ENCODE data around the gene SLC4A7.
"Not testable (repeated sequence)": the region's sequence is repeated elsewhere in the genome, so short reads cannot be mapped to it uniquely, and the experiment has no call there.

Gene SLC4A7

GRCh38 chr3:27392950-27393679, 91.1 kb downstream of the SLC4A7 start:
- TF ChIP-seq, protein P1, sequence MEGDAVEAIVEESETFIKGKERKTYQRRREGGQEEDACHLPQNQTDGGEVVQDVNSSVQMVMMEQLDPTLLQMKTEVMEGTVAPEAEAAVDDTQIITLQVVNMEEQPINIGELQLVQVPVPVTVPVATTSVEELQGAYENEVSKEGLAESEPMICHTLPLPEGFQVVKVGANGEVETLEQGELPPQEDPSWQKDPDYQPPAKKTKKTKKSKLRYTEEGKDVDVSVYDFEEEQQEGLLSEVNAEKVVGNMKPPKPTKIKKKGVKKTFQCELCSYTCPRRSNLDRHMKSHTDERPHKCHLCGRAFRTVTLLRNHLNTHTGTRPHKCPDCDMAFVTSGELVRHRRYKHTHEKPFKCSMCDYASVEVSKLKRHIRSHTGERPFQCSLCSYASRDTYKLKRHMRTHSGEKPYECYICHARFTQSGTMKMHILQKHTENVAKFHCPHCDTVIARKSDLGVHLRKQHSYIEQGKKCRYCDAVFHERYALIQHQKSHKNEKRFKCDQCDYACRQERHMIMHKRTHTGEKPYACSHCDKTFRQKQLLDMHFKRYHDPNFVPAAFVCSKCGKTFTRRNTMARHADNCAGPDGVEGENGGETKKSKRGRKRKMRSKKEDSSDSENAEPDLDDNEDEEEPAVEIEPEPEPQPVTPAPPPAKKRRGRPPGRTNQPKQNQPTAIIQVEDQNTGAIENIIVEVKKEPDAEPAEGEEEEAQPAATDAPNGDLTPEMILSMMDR (IDR thresholded peaks at IDR 0.05; ENCODE audit: low read depth, low read length) = no peak
- no peak overlapping the region for H3K4me3 ChIP-seq (ENCODE audit: low read depth, low read length)

DNA sequence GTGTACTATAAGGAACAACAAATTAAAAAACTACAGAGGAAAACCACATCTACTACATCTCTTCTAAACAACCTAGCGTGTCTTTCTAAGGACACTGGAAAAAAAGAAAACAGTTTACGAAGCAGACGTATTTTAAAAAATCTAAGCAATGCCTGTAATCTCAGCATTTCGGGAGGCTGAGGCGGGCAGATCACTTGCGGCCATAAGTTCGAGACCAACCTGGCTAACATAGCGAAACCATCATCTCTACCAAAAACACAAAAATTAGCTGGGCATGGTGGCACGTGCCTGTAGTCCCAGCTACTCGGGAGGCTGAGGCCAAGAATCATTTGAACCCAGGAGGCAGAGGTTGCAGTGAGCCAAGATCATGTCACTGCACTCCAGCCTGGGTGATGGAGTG, 91.8 kb downstream of the SLC4A7 start:
- not testable (repeated sequence) for H3K4me3 ChIP-seq (ENCODE audit: low read depth, low read length)

GRCh38 chr3:27391796-27392195, 92.4 kb downstream of the SLC4A7 start:
- H3K4me3 ChIP-seq (ENCODE audit: low read depth, low read length) = no peak overlapping the region
- TF ChIP-seq, protein P1 (IDR thresholded peaks at IDR 0.05; ENCODE audit: low read depth, low read length) = no peak

- no peak overlapping the region for H3K4me3 ChIP-seq (ENCODE audit: low read depth, low read length)
- TF ChIP-seq, protein P1 (IDR thresholded peaks at IDR 0.05; ENCODE audit: low read depth, low read length) = no peak
Observed at GRCh38 chr3:27387625-27388024, 96.6 kb downstream of the SLC4A7 start.

GRCh38 chr3:27385504-27385903, 98.7 kb downstream of the SLC4A7 start:
- TF ChIP-seq, protein P1 (IDR thresholded peaks at IDR 0.05; ENCODE audit: low read depth, low read length) = no peak

GRCh38 chr3:27384191-27384590, 100.0 kb downstream of the SLC4A7 start:
- TF ChIP-seq, protein P1 (IDR thresholded peaks at IDR 0.05; ENCODE audit: low read depth, low read length) = no peak
- no peak overlapping the region for H3K4me3 ChIP-seq (ENCODE audit: low read depth, low read length)

More at GRCh38 chr3:27385504-27385903, 98.7 kb downstream of the SLC4A7 start:
- H3K4me3 ChIP-seq (ENCODE audit: low read depth, low read length) = no peak overlapping the region

GRCh38 chr3:27380433-27381357, 103.5 kb downstream of the SLC4A7 start:
- TF ChIP-seq, protein P1 (IDR thresholded peaks at IDR 0.05; ENCODE audit: low read depth, low read length) = no peak
- no peak overlapping the region for H3K4me3 ChIP-seq (ENCODE audit: low read depth, low read length)

Measured in WI38 (cell line).